Measurements from ENCODE around the gene CIART.
"Not testable (repeated sequence)": the region's sequence is repeated elsewhere in the genome, so short reads cannot be mapped to it uniquely, and the experiment has no call there.

DNA sequence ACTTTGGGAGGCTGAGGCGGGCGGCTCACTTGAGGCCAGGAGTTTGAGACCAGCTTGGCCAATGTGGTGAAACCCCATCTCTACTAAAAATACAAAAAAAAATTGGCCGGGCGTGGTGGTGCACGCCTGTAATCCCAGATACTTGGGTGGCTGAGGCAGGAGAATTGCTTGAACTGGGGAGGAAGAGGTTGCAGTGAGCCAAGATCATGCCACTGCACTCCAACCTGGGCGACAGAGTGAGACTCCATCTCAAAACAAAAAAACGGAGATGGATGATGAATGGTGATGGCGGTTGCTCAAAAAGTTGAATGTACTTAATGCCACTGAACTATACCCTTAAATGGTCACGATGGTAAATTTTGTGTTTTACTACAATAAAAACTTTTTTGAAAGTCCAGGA, 26.2 kb downstream of the CIART start:
- TF ChIP-seq, protein P1, sequence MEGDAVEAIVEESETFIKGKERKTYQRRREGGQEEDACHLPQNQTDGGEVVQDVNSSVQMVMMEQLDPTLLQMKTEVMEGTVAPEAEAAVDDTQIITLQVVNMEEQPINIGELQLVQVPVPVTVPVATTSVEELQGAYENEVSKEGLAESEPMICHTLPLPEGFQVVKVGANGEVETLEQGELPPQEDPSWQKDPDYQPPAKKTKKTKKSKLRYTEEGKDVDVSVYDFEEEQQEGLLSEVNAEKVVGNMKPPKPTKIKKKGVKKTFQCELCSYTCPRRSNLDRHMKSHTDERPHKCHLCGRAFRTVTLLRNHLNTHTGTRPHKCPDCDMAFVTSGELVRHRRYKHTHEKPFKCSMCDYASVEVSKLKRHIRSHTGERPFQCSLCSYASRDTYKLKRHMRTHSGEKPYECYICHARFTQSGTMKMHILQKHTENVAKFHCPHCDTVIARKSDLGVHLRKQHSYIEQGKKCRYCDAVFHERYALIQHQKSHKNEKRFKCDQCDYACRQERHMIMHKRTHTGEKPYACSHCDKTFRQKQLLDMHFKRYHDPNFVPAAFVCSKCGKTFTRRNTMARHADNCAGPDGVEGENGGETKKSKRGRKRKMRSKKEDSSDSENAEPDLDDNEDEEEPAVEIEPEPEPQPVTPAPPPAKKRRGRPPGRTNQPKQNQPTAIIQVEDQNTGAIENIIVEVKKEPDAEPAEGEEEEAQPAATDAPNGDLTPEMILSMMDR (conservative IDR thresholded peaks at IDR 0.05 in 1 of 2, IDR thresholded peaks at IDR 0.05 in 1 of 2; ENCODE audit: extremely low read depth in 1 of 2, insufficient read depth in 1 of 2, low read depth in 1 of 2, low read length in 2 of 2): not testable (repeated sequence)
- not testable (repeated sequence) for TF ChIP-seq EZH2 (IDR thresholded peaks at IDR 0.05; ENCODE audit: borderline replicate concordance, low read length)
